Stimulated activated CD4-positive, alpha-beta T cell treated with anti-CD3 and anti-CD28 coated beads, Interleukin-12 subunit alpha, Interleukin-12 subunit beta, amount 100 ng/mL, for 4 hours (primary cell): ENCODE data around the gene COL8A1.

Experiments
- DNase-seq: peaks from one replicate; pipeline ENCODE4 v3.0.0-alpha.2; 2020

Gene COL8A1

DNA sequence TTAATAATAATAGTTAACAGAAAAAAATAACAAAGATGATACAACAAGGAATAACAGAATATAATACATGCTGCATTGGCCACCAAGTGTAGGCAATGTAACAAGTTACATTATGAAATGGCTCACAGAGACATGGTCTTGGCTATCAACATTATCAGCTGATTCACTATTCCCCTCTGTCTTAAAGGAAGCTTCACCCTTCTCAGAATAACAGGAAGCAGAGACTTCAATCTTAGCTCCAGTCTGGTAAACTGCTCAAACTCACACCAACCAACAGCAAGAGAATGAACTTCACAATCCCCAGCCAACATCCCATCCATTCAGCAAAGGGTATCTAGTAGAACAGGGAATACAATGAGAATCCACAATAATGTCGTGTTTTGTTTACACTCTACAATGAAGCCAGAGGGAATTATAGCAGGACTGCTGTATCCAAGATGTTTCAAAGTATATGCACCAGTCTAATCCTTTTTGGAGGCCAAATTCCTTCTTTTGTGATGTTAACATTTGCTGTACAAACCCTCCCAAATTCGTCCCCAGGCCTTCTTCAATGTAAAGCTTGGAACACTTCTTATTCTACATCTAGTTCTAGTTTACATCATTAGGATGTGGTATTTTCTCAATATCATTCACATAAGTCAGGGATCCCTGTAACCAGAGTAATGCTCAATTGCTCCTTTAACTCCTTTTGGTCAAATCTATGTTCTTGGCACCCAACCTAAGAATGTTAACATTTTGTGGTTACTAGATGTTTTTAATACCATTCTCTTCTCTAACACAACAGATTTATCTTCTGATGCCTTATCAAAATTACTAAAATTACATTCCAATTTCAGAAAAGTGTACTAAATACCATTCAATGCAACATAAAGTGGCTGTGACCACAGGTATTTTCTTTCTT lies 126.9 kb downstream of the COL8A1 start:
- no peak for DNase-seq

DNA sequence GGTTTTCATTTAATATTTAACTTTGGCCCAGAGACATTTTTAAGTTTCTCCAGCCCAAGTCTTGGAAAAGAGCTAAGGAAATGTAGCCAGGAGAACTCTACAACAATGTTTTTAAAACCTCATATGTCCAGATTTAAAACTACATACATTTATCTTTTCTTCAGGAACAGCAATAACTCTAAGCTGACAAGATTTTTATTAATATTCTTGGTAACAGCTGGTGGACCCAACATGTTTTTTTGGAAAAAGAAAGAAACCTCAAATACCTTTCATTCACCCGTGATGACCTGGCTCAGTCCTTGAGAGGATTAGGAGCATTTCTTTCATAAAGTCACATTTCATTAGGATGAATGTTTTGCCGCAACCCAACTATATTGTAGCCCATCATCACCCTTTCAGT lies 128.9 kb downstream of the COL8A1 start:
- DNase-seq = no peak

DNA sequence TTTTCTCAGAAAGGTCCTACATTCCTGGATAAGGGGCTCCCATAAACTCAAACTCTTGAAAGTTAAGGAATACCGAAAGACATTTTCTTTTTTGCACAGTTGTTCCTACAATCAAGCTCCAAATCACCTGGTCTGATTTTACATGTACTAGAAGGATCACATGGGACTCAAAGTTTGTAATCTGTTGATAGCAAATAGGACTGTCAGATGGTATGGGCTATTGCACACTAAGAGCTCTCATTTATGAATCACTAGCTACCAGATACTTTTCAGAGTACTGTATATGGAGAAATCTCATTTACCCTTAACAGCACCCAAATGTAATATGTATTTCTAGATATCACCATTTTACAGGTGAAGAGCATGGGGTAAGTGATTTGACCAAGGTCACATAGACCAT lies 129.7 kb downstream of the COL8A1 start:
- no peak for DNase-seq

DNA sequence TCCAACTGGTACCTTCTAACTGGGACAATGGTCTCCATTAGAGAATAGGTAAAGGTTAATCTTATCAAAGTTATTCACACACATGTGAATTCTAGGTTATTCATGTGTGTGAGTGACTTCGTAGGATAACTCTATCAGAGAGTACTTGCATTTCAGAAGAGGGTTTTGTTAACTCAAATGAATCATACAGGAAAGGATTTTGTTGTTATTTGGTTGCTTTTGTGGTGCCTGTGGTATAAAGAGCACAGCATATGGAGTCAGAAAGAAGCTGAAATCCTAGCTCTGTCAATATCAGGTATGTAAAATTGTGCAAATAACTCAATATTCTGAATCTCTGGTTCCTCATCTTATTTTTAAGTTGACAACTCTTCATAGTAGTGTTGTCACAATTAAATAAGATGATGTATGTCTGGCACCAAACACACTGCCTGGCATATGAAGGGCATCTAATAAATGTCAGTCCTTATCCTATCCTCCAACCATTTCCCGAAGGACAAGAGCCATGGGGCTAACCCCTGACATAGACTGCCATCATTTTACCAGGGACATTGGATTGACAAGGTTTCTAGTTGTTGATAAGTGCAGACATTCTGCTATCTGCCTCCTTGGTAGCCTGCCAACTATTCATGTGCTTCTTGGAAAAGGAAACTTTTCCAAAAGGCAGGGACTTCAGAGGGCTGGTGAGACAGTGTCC lies 130.6 kb downstream of the COL8A1 start:
- no peak for DNase-seq

- DNase-seq = no peak
These were observed 133.8 kb downstream of the COL8A1 start for GRCh38 chr3:99772171-99772570.

- no peak for DNase-seq
These were observed 134.3 kb downstream of the COL8A1 start for GRCh38 chr3:99772671-99773070.

DNA sequence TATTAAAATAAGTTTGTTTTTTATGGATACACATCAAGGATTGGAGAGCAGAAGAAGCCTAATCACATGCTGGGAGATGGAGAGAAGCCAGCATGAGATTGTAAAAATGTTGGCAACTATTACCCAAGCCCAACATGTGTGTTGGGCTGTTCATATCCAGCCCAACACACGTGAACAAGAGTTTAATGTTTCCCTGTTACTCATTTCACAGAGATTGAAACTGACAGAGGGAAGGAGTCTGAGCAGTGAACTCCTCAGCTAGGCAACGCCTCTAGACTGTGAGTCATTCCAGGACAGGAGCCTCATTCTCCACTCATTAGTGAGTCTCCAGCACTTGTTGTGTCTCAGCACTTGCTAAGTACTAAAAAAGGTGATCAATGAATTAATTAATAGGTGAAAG lies 136.1 kb downstream of the COL8A1 start:
- no peak for DNase-seq

GRCh38 chr3:99776516-99777209 lies 138.3 kb downstream of the COL8A1 start:
- no peak for DNase-seq

- no peak for DNase-seq
These were observed 138.8 kb downstream of the COL8A1 start for GRCh38 chr3:99777210-99777549.

GRCh38 chr3:99777708-99778107 lies 139.3 kb downstream of the COL8A1 start:
- DNase-seq = no peak

DNA sequence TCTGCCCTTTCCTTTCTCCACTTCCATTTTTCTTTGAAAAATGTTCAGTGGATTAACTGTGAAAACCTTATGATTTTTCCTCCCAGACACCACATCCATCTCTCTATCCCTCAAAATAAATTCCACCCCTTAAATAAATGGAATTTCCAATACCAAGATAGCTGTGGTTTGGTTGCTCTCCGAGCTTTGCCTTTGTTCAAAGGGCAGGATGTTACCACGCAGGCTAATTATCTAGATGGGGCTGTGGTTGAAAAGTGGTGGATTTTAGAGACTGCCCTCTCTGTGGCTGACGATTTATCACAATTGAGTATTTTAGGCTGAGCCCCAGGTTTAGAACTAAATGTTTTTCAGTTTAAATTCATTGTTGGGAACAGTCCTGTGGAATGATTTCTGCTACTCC lies 142.4 kb downstream of the COL8A1 start:
- no peak for DNase-seq

DNA sequence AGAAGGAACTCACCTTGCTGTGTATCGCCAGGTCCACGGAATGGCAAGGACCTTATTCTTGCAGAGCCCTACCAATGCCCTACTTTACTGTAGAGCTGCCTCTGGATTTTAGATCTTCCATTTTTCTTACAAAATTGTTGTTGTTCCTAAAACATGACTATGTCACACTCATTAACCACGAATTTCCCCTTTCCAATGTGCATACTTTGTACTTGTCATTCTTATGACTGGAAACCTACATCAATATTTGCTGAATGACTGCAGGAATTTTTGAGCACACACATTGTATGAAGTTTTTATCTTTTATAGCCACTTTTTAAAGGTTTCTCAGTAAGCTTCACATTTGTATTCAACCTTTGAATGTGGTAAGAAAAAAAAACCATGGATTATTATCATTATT lies 143.4 kb downstream of the COL8A1 start:
- DNase-seq = no peak

- no peak for DNase-seq
These were observed 144.7 kb downstream of the COL8A1 start for GRCh38 chr3:99783011-99783573.

- no peak for DNase-seq
These were observed 150.8 kb downstream of the COL8A1 start for GRCh38 chr3:99789011-99789721.

- no peak for DNase-seq
These were observed 156.1 kb downstream of the COL8A1 start for GRCh38 chr3:99794485-99794884.

DNA sequence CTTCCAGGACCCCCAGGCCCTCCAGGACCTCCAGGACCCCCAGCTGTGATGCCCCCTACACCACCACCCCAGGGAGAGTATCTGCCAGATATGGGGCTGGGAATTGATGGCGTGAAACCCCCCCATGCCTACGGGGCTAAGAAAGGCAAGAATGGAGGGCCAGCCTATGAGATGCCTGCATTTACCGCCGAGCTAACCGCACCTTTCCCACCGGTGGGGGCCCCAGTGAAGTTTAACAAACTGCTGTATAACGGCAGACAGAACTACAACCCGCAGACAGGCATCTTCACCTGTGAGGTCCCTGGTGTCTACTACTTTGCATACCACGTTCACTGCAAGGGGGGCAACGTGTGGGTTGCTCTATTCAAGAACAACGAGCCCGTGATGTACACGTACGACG lies 157.2 kb downstream of the COL8A1 start:
- DNase-seq = no peak

DNA sequence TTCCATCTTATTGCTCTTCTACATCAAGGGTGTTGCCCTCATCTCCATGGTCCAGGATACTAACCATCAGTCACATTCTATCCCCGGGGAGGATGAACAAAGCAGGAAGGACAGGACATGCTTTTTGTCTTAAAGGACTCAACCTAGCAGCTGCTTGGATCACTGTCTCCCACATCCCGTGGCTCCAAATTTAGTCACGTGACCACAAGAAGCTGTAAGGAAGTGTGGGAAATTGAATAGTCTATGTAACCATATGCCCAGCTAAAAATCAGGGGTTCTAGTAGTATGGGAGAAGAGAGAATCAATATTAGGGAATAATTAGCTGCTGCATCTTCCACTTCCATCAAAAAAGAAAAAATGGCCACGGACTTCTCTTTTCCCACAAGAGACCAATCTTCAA lies 161.0 kb downstream of the COL8A1 start:
- no peak for DNase-seq

- no peak for DNase-seq
These were observed 164.9 kb downstream of the COL8A1 start for GRCh38 chr3:99803297-99803696.

- DNase-seq = no peak
These were observed 166.8 kb downstream of the COL8A1 start for GRCh38 chr3:99805160-99805559.

DNA sequence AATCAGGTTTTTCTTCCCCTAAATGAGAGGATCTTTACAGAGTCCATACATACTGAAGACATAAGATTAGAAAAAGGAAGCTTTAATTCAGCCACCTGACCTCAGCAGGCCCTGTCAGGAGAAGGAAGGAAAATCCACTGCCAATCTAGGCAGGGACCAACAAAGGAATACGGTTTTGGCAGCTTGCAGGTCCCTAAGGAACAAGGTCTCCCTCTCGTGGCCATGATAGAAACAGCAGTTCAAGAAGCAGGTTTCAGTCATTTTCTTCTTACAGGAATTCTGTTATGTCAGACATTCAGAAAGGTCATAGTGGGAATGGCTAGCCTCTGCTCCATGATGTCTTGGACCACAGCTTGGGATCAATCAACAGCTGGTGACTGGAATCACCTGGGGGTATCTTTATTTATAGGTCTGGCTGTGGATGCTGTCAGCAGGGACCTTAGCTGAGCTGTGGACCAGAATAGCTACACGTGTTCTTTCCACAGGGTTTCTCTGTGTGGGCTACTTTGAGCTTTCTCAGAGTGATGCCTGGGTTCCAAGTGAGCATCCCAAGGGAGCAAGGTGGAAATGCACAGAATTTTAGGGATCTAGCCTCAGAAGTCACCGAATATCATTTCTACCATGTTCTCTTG lies 169.9 kb downstream of the COL8A1 start:
- peak; percentile 16 for DNase-seq

DNA sequence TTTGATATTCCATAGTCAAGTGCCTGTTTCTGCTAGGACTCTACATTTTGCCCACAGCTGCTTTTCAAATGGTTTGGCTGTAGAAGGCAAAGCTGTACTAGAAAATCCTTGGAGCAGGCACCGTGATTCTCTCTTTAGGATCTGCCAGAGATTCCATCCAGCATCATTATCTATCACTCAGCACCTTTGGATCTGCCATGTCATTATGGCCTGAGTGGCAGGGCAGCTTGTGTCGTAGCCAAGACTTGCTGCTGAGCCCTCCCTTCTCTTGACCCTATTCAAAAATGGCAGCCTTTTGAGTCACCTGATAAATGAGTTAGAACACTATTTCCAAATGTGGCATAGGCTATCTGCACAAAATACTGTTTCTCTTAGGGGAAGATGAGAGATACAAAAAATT lies 171.2 kb downstream of the COL8A1 start:
- no peak for DNase-seq

DNA sequence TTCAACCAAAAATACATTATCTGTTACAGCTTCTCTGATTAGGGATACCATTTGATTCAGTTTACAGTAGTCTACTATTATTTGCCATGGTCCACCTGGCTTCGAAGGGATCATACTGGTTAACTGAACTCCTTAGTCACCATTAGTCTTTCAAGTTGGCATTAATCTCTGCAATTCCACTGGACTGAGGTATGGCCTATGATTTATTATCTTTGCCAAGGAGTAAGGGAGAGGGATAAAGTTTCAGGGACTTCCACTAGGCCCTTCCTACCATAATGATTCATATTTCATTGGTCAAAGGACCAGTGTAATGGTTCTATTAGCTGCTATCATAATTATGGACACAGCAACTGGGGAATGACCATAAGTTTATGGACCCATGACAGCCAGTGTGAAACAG lies 172.0 kb downstream of the COL8A1 start:
- no peak for DNase-seq
